Naive B cell (primary cell): ENCODE data around the gene FOXC2. TPM values are rescaled to one million over a fixed set of nuclear protein-coding genes. Genes with fewer than 3 reads are reported as not detected.
"Not testable (repeated sequence)": the region's sequence is repeated elsewhere in the genome, so short reads cannot be mapped to it uniquely, and the experiment has no call there.

Experiments used
- ATAC-seq, 2 donors: fragments of 150-1000 bp; cut with Tn5 transposase; 2 replicates each; pipeline ENCODE4 v1.10.0; 2021; ENCODE audit warnings: low read depth in 2 of 2, mild to moderate bottlenecking in 2 of 2, moderate library complexity in 2 of 2
- DNase-seq: peaks from one replicate; pipeline ENCODE4 v3.0.0; 2022
- H3K27ac Mint-ChIP-seq, 6 donors: one replicate each; pipeline ENCODE4 v1.8.0; 2020 to 2022; ENCODE audit warnings: mild to moderate bottlenecking in 6 of 6, mixed read lengths in 6 of 6, moderate library complexity in 5 of 6, inconsistent platforms in 2 of 6
- H3K27me3 Mint-ChIP-seq, 3 donors: one replicate each; pipeline ENCODE4 v1.8.0; 2021 to 2022; ENCODE audit warnings: mixed read lengths in 3 of 3, mild to moderate bottlenecking in 1 of 3
- H3K36me3 Mint-ChIP-seq, 2 donors: one replicate each; pipeline ENCODE4 v1.8.0; 2020 to 2022; ENCODE audit warnings: mixed read lengths in 2 of 2, inconsistent platforms in 1 of 2, mild to moderate bottlenecking in 1 of 2
- H3K4me1 Mint-ChIP-seq, 3 donors: one replicate each; pipeline ENCODE4 v1.8.0; 2020 to 2022; ENCODE audit warnings: mixed read lengths in 3 of 3, inconsistent platforms in 1 of 3, mild to moderate bottlenecking in 1 of 3, moderate library complexity in 1 of 3
- H3K4me3 Mint-ChIP-seq, 8 donors: one replicate each; pipeline ENCODE4 v1.8.0; 2020 to 2022; ENCODE audit warnings: mild to moderate bottlenecking in 8 of 8, mixed read lengths in 8 of 8, moderate library complexity in 8 of 8, inconsistent platforms in 2 of 8
- H3K9me3 Mint-ChIP-seq, 7 donors: one replicate each; pipeline ENCODE4 v1.8.0; 2020 to 2022; ENCODE audit warnings: mixed read lengths in 7 of 7, mild to moderate bottlenecking in 5 of 7, inconsistent platforms in 2 of 7, moderate library complexity in 1 of 7
- polyA plus RNA-seq, 6 donors: library from polyadenylated mRNA; unstranded; fragments of 300-500 nt; fragmentation: Illumina TruSeq; gene quantifications; one replicate each; pipeline ENCODE4 v1.2.3, GENCODE V29; 2021; ENCODE audit warnings: low read depth in 6 of 6

The FOXC2 gene
- polyA plus RNA-seq, 6 donors from 2014 or later, result not detected

DNA sequence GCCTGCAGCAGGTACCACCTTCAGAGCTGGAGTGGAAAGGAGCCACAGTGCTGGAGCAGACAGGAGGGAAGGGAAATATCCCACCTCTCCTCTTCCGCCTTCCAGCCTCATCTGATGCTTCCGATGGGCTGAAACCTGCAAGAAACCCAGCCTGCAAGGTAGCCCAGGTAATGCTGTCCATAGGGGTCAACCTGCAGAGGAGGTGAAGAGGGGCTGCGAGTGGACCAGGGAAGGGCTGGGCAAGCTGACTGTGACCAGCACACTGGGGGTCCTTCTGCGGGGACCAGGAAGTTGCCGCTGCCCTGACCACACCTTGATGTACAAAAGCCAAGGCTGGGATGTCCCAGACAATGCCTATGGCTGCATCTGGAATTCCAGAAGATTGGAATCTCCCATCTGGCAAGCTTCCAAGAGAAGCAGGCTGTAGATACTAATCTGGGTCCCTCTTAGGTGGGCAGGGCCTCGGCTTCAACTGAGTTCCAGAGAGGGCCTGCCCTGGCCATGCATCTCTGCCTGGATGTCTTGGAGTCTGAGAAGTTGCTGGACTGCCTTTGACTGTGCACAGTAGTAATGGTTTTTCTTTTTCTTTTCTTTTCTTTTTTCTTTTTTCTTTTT lies 17.5 kb downstream of the FOXC2 start:
- ATAC-seq (no peak), DNase-seq (no peak)
- Mint-ChIP-seq H3K27me3 (peaks cover 45 to 48% (median 46%) of the 10 kb centered on the region in 3 donors), H3K9me3 (no peaks in the 10 kb centered on the region), H3K27ac (no peak overlapping the region), H3K4me3 (no peak overlapping the region), H3K36me3 (no peaks in the 10 kb centered on the region), H3K4me1 (peaks cover 0 to 4% (median 3%) of the 10 kb centered on the region in 3 donors)

DNA sequence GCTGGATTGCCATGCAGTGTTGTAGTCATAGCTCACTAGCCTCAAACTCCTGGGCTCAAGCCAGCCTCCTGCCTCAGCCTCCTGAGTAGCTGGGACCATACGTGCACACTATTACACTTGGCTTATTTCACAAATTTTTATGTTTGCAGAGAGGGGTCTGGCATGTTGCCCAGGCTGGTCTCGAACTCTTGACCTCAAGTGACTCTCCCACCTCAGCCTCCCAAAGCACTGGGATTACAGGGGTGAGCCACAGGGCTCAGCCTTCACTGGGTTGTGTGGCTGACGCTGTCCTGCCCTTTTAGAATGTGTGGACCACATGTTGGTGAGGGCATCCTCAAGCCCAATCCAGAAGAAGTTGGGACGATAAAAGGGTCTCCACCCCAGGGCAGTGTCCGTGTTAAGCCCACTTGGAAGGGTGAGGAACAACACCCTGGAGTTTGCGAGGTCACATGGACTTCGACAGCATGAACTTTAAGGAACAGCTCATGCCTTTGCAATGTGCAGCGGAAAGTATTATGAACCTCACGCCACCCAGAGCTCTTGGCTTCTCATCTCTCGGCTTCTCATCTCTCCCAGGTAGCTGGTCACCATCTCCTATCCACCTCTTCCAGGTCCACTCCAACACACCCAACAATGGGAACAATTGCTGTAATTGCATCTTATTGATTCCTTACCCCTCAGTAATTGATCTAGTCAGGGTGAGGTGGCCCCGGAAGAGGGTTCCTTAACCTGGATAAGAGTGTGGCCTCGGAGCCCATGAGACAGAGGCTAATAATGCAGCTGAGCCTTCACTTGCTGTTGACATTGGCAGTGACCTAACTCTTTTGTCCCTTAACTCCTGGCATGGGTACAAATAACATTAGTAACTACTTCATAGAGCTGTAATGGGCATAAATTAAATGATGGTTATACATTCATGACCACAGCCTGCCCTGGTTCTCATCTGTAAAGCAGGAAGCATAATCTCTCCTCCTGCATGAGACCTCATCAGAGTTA lies 18.4 kb downstream of the FOXC2 start:
- Mint-ChIP-seq H3K4me1 (no peaks in the 10 kb centered on the region), H3K9me3 (no peaks in the 10 kb centered on the region), H3K27ac (no peak overlapping the region), H3K4me3 (no peak overlapping the region), H3K27me3 (peaks cover 37 to 48% (median 41%) of the 10 kb centered on the region in 3 donors), H3K36me3 (no peaks in the 10 kb centered on the region)
- no peak for ATAC-seq
- no peak for DNase-seq

DNA sequence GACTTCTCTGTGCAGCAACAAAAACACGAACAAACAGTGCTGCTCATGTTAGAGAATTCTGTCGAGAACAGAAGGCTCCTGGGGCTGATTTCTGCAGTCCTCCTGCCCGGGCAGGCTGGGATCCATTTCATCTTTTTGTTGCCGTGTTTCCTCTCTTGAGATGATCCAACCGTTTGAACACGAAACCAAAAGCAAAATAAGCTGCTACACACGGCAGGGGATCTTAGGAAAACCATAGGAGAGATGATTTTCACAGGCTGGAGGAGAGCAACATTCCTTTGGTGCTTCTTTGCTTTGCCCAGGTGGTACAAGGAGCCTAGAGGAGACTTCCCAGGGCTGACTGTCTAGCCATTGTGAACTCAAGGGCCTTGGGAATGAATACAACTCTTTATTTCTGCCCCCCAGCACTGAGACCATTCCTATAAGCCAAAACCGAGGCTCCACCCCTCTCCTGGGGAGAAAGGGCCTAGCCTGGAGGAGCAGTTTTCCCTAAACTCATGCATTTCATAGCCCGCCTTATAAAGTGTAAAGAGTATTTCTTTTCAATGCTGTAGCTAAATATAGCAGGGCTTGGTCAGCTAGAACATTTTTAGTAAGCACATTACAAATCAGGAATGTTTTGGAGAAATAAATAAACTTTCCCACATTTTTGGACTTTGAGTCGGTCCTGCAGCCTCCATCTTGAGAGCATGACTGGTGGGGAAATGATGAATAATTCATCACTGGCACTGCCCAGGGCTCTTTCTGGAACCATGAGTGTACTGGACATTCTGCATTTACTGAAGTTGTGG lies 19.4 kb downstream of the FOXC2 start:
- DNase-seq, result no peak
- no peaks in the 10 kb centered on the region for H3K4me1 Mint-ChIP-seq
- no peak overlapping the region for H3K4me3 Mint-ChIP-seq
- H3K9me3 Mint-ChIP-seq, result peaks cover 0 to under 1% (median 0%) of the 10 kb centered on the region in 7 donors
- H3K27ac Mint-ChIP-seq, result no peak overlapping the region
- peaks cover 30 to 41% (median 33%) of the 10 kb centered on the region in 3 donors for H3K27me3 Mint-ChIP-seq
- no peak for ATAC-seq
- H3K36me3 Mint-ChIP-seq, result no peaks in the 10 kb centered on the region

DNA sequence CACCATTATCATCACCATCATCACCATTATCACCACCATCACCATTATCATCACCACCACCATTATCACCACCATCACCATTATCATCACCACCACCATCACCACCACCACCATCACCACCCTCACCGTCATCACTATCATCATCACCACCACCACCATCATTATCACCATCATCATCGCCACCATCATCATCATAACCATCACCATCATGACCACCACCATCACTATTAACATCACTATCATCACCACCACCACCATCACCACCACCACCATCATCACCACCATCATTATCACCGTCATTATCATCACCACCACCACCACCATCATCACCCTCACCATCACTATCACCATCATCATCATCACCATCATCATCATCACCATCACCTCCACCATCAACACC lies 20.9 kb downstream of the FOXC2 start:
- Mint-ChIP-seq H3K4me1 (no peaks in the 10 kb centered on the region), H3K27ac (no peak overlapping the region), H3K4me3 (no peak overlapping the region), H3K36me3 (no peaks in the 10 kb centered on the region), H3K9me3 (peaks cover 0 to 5% (median 0%) of the 10 kb centered on the region in 7 donors), H3K27me3 (peaks cover 30 to 38% (median 33%) of the 10 kb centered on the region in 3 donors)
- no peak for ATAC-seq
- DNase-seq, result no peak

DNA sequence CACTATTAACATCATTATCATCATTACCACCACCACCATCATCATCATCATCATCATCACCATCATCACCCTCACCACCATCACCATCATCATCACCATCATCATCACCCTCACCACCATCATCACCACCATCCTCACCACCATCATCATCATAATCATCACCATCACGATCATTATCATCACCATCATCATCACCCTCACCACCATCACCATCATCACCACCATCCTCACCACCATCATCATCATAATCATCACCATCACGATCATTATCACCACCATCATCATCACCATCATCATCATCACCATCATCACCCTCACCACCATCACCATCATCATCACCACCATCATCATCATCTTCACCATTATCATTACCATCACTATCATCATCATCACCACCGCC lies 21.3 kb downstream of the FOXC2 start:
- not testable (repeated sequence) for H3K9me3 Mint-ChIP-seq, DNase-seq, H3K36me3 Mint-ChIP-seq, ATAC-seq, H3K4me3 Mint-ChIP-seq, H3K27ac Mint-ChIP-seq, H3K4me1 Mint-ChIP-seq
- peaks cover 32 to 37% (median 34%) of the 10 kb centered on the region in 3 donors for H3K27me3 Mint-ChIP-seq

DNA sequence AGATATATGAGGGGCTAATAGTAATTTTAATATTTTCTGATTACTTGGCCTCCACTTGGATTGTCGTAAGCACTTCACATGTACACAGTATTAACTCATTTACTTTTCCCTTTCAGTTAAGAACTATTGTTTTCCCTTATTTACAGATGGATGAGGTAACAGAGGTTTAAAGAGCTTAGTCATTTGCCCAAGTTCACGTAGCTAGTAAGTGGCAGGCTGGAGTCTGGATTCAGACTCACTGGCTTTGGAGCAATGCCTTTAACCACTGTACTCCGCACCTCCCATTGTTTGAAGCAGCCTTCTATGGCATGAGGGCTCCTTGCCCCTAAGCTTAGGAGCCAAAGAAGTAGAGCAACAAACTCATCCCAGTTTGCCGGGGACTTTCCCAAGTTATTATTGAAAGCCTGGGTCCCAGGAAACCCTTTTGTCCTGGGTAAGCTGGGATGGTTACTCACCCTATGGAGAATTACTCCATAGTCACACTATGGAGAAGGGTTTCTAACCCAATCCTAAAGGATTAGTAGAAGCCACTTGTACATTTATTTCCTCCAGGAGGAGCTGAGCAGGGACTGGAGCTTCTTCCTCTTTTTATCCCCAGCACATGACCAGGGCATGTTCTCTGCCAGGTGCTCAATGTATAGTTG lies 24.0 kb downstream of the FOXC2 start:
- peaks cover 0 to 5% (median 0%) of the 10 kb centered on the region in 7 donors for H3K9me3 Mint-ChIP-seq
- no peak overlapping the region for H3K4me3 Mint-ChIP-seq
- no peaks in the 10 kb centered on the region for H3K36me3 Mint-ChIP-seq
- no peak overlapping the region for H3K27ac Mint-ChIP-seq
- no peaks in the 10 kb centered on the region for H3K4me1 Mint-ChIP-seq
- ATAC-seq (no peak), DNase-seq (no peak)
- peaks cover 29 to 40% (median 30%) of the 10 kb centered on the region in 3 donors for H3K27me3 Mint-ChIP-seq

DNA sequence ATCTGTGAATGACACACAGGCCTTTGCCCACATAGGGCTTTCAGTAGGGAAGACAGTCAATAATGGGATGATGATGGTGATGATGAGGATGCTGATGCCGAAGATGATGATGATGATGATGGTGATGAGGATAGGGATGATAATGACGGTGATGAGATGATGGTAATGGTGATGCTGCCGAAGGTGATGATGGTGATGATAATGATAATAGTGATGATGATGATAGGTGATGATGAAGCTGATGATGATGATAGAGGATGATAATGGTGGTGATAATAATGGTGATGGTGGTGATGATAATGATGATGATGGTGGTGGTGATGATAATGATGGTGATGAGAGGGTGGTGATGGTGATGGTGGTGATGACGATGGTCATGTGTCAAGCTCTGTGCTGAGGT lies 24.6 kb downstream of the FOXC2 start:
- peaks cover 29 to 38% (median 32%) of the 10 kb centered on the region in 3 donors for H3K27me3 Mint-ChIP-seq
- no peak overlapping the region for H3K27ac Mint-ChIP-seq
- H3K4me1 Mint-ChIP-seq, result no peaks in the 10 kb centered on the region
- no peak overlapping the region for H3K4me3 Mint-ChIP-seq
- ATAC-seq, result no peak
- peaks cover 0 to 5% (median 0%) of the 10 kb centered on the region in 7 donors for H3K9me3 Mint-ChIP-seq
- H3K36me3 Mint-ChIP-seq, result no peaks in the 10 kb centered on the region
- no peak for DNase-seq

DNA sequence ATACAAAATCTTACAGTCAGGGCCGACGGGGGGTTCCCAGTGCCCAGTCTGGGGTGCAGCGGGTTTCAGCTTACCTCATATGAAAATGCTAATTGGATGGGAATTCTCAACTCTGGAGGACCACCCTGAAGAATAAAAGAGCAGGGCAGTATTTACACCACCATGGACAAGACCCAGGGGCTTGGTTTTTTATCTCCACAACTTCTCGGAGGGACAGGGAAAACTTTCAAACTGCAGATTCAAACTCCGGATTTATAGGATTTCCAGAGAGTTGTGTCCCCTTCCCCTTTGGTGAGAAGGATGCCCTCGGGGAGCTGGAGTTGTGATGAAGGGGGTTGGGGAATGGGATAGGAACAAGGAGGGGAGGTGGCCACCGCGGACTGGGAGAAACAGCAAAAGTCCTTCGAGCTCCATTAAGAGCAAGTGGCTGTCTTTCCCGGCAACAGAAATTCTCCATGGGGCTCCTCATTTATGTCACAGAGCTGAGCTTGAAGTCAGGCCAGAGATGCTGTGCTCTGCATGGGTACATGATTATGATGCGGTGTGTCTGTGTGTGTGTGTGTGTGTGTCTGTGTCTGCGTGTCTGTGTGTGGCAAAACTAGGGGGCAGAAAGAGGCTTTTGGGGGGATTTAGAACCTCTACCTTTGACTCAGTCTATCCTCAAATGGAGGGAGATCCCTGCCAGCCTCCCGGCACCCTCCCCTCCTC lies 27.4 kb downstream of the FOXC2 start:
- Mint-ChIP-seq H3K9me3 (peaks cover 0 to 5% (median 0%) of the 10 kb centered on the region in 7 donors), H3K27me3 (peaks cover 36 to 48% (median 42%) of the 10 kb centered on the region in 3 donors), H3K27ac (no peak overlapping the region), H3K36me3 (peaks cover 0 to 7% of the 10 kb centered on the region in 2 donors), H3K4me3 (no peak overlapping the region), H3K4me1 (no peaks in the 10 kb centered on the region)
- DNase-seq (no peak), ATAC-seq (no peak)

DNA sequence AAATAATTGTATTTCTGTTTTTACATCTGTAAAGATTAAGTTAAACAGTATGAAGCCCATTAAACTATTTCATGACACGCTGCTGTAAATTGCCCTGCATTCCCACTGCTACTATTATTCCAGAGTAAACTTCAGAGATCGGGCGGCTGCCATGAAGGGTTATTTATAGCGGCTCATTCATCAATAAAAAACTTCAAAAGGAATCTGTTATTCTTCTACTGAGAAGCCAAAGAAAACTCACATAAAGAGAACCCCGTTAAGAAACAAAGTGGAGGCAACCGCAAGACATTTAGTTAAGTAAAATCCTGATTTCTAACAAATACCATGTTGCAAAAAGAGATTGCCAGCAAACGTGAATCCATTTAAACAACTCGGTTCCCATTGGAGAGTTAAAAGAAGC lies 28.1 kb downstream of the FOXC2 start:
- DNase-seq (no peak), ATAC-seq (no peak)
- no peak overlapping the region for H3K27ac Mint-ChIP-seq
- no peak overlapping the region for H3K4me3 Mint-ChIP-seq
- H3K9me3 Mint-ChIP-seq, result peaks cover 0 to 5% (median 0%) of the 10 kb centered on the region in 7 donors
- H3K4me1 Mint-ChIP-seq, result no peaks in the 10 kb centered on the region
- peaks cover 0 to 7% of the 10 kb centered on the region in 2 donors for H3K36me3 Mint-ChIP-seq
- peaks cover 34 to 53% (median 47%) of the 10 kb centered on the region in 3 donors for H3K27me3 Mint-ChIP-seq

DNA sequence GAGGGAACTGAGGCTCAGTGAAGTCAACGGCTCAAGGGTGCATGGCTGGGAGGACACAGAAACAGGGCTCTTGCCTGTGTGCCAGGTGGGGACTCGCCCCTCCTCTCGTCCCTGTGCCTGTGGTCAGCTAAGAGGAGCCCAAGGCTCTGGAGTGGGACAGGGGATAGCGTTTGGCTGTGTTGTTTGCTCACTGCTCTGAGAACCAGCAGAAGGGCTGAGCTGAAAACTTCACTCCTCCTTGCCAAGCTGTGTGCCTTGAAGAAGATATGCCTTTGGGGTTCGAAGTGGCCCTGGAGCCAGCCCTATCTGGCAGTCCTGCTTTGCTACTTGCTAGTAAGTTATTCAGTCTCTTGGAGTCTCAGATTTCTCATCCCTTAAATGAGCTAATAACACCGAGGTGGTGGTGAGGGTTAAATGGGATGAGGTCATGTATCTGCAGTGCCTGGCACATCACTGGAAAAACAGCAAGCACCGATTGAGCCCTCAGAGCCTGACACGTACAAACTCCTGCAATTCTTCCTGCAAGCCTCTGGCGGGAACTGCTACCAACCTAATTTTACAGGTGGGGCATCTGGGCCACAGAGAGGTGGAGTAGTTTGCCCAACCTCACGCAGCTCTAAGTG lies 29.5 kb downstream of the FOXC2 start:
- Mint-ChIP-seq H3K4me1 (no peaks in the 10 kb centered on the region), H3K36me3 (peaks cover 0 to 7% of the 10 kb centered on the region in 2 donors), H3K27me3 (peaks cover 43 to 51% (median 48%) of the 10 kb centered on the region in 3 donors), H3K9me3 (peaks cover 0 to 4% (median 0%) of the 10 kb centered on the region in 7 donors), H3K27ac (no peak overlapping the region), H3K4me3 (no peak overlapping the region)
- ATAC-seq (no peak), DNase-seq (no peak)

DNA sequence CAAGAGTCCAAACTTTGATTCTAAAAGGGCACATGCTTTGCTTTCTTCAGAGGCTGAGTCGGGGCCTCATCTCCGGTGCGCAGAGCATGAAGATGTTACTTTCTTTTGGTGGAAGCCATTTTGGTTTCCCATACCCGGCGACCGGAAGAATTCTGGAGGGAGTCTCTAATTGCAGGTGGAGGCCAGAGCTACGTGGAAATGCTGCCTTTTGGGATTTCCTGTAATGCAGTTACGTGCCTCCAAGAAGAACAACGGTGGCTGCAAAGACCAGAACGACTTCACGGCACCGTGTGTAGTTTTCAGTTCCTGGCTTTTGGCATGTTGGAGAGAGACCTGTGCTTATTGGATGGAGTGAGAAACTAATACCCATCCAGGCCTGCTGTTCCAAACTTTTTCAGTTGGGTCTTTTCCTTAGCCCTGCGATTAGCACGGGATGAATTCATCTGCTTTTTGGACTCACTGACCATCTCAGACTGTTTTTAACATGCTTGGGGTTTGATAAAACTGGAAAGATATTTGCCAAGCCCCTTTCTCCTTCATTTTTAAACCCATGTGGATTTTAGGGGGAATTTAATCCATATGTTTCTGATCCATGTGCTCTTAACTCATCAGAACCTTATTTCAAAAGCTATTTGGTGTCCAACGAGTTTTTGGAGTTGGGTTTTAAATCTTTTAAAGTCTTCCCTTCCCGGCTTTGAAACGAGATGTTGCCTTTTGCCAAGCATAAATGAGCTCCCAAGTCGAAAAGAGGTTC lies 30.7 kb downstream of the FOXC2 start:
- DNase-seq, result no peak
- H3K9me3 Mint-ChIP-seq, result peaks cover 0 to 2% (median 0%) of the 10 kb centered on the region in 7 donors
- H3K4me1 Mint-ChIP-seq, result no peaks in the 10 kb centered on the region
- no peak overlapping the region for H3K27ac Mint-ChIP-seq
- ATAC-seq, result no peak
- H3K36me3 Mint-ChIP-seq, result peaks cover 0 to 7% of the 10 kb centered on the region in 2 donors
- no peak overlapping the region for H3K4me3 Mint-ChIP-seq
- H3K27me3 Mint-ChIP-seq, result peaks cover 43 to 53% (median 45%) of the 10 kb centered on the region in 3 donors
